GM19372 (cell line): ENCODE data around the gene SHROOM3.
"Not testable (repeated sequence)": the region's sequence is repeated elsewhere in the genome, so short reads cannot be mapped to it uniquely, and the experiment has no call there.

Experiments
- ATAC-seq: cut with Tn5 transposase; IDR thresholded peaks from one replicate; pipeline ENCODE4 v1.9.1; 2021; ENCODE audit warnings: mild to moderate bottlenecking, low read depth, moderate library complexity; ENCODE audit not compliant: unreplicated experiment

Gene SHROOM3

GRCh38 chr4:76443376-76443775, 8.3 kb downstream of the SHROOM3 start:
- ATAC-seq: no peak

DNA sequence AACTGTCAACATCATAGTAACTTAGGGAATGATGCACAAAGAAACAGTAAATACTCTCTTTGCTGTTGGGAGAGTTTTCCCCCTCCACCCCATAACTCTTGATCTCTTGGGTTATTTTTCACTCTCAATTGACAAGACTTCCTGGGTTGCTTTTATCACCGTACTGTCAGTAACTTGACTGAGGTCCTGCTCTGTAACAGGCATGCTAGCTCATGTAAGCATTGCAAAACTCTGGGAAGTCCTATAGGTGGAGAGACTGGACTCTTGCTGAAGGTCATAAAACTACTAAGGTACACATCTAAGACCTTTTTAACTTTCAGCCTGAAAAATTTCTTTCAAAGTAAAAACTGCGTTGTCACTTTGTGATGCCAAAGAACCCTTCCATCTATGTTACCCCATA, 10.9 kb downstream of the SHROOM3 start:
- no peak for ATAC-seq

DNA sequence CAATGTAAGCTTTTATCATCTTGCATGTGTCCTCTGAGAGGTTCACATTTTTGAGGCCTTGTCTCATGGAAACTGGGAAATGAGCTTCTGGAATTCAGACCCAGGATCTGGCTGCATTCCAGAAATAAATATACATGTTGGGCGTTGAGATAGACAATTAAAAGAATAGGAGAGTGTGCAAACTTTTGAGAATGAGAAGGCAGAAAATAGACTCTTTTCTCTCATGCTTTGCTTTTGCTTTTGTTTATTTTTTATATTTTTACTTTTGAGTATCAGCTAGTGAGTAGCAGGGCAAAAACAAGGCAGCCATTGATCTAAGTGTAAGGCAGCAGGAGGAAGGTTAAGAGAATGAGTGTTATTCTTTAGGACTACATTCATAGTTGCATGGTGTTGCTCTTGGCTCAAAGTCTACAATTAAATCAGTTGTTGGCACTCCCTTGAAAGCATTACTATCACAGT, 12.4 kb downstream of the SHROOM3 start:
- no peak for ATAC-seq

GRCh38 chr4:76448211-76448610, 13.2 kb downstream of the SHROOM3 start:
- ATAC-seq: no peak

DNA sequence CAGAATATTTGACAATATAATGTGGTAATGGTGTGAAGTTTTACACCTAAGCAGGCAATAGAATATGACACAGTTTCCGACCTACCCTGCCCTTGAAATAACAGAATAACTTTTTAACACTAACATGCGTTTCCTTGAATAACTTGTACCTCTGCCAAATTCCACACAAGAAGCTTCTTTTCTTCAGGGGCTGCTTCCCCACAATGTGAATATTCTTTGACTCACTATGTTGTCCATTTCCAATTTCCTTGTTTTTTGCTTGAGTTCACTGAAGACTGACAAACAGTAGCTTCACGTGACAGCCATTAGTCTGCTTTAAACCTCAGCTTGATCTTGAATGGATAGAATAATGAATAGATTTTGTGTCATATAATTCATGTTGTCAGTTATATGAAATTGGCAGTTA, 14.3 kb downstream of the SHROOM3 start:
- no peak for ATAC-seq

- ATAC-seq: no peak
Observed at GRCh38 chr4:76449833-76450232, 14.8 kb downstream of the SHROOM3 start.

- ATAC-seq: no peak
Observed at GRCh38 chr4:76453232-76453631, 18.2 kb downstream of the SHROOM3 start.

DNA sequence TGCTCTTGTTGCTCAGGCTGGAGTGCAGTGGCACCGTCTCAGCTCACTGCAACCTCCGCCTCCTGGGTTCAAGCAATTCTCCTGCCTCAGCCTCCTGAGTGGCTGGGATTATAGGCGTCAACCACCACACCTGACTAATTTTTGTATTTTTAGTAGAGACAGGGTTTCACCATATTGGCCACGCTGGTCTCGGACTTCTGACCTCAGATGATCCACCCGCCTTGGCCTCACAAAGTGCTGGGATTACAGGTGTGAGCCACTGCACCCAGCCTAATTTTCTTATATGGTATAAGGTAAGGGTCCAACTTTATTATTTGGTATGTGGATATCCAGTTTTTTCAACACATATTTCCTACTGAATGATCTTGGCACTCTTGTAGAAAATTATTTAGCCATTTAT, 19.0 kb downstream of the SHROOM3 start:
- not testable (repeated sequence) for ATAC-seq

- ATAC-seq: no peak
Observed at GRCh38 chr4:76457885-76458284, 22.9 kb downstream of the SHROOM3 start.

DNA sequence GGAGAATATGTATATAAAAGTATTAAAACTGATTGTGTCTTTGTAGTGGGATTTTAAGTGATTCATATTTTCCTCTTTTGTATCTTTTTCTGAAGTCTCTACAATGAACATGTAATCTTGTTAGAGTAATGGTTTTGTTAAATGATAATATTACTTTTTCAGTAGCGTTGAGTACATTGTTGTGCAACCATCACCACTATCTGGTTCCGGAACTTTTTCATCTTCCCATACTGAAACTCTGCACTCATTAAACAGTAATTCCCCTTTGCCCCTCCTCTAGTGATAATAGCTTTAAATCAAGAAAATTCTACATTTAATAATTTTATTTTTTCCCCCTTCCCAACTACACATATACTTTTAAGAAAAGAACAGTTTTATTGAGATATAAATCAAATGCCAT, 23.3 kb downstream of the SHROOM3 start:
- no peak for ATAC-seq

GRCh38 chr4:76458825-76459224, 23.8 kb downstream of the SHROOM3 start:
- no peak for ATAC-seq

DNA sequence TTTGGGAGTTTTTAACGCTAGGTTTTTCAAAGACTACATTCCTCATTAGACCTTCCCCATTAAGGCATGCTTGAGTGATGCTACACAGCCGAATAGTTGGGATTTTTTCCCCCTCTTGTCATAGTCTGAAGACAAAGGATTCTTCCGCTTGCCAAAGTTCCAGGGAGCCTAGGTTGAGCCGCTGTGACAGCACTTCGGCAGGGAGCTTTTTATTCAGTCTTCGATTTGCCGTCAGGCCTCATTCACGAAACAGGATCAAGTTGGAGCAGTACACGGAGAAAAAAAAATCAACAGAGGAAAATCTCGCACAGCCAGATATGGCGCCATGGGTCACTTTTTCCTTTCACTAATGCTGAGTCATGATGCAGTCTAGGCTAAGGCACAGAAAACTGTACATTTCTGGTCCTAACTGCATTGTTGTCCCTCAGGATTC, 24.3 kb downstream of the SHROOM3 start:
- no peak for ATAC-seq

GRCh38 chr4:76463568-76463967, 28.5 kb downstream of the SHROOM3 start:
- no peak for ATAC-seq

DNA sequence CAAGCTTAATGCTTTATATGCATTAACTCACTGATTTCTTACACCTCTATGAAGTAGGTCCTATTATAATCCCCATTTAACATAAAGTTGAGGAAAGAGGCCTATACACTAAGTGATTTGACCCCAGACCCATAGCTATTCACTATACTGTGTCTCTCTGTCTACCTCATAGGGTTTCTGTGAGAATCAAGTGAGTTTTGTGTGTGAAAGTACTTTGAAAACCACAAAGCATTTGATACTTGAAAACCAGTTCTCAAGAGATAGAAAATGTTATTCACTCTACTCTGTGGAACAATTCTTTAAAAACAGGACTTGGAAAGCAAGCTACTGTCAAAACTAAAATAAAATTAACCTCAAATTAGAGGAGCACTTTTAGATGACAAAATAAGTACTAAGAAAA, 35.0 kb downstream of the SHROOM3 start:
- no peak for ATAC-seq

- ATAC-seq: no peak
Observed at GRCh38 chr4:76470532-76470931, 35.5 kb downstream of the SHROOM3 start.

- ATAC-seq: no peak
Observed at GRCh38 chr4:76476571-76476970, 41.5 kb downstream of the SHROOM3 start.

- ATAC-seq: no peak
Observed at GRCh38 chr4:76484654-76485053, 49.6 kb downstream of the SHROOM3 start.

GRCh38 chr4:76485450-76485849, 50.4 kb downstream of the SHROOM3 start:
- ATAC-seq: no peak

DNA sequence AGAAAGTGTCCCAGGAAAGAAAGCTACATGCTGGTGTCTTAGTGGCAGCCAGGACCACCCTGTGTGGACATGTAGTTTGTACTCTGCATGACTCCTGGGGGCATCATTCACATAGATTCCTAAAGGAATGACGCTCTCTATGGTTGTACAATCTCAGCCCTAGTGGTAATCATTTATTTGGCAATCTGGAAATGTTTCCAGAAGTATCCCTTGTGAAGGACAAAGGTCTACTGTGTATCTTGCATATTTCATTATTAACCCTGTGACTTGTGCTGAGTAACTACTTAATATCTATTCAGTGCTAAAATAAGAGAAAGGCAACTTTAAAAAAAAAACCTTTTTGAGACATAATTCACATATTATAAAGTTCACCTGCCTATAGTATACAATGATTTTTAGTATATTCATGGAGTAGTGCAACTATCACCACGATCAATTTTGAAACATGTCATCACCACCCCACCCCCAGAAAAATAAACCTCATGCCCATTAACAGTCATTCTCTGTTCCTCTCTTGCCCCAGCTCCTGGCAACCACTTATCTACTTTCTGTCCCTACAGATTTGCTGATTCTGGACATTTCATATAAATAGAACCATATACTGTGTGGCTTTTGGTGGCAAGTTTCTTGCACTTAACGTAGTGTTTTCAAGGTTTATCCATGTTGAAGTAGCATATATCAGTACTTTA, 51.7 kb downstream of the SHROOM3 start:
- ATAC-seq: no peak

- no peak for ATAC-seq
Observed at GRCh38 chr4:76487621-76488020, 52.6 kb downstream of the SHROOM3 start.

DNA sequence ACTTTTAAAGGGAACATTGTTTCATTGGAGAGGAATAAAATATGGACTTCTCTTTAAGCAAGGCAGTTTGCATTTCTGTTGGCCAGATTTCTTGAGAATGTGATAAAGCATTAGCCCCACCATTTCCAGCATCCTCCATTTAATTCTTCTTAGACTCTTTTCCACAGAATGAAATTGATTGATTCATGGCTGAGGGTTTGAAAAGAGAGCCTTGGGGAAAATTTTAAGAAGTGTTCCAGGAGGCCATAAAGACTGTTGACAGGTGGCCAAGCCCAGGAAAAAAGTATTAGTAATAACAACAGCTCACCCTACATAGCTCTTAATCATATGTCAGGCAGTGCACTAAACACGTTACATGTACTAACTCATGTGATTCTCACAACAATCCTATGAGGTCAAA, 53.4 kb downstream of the SHROOM3 start:
- ATAC-seq: no peak

- ATAC-seq: no peak
Observed at GRCh38 chr4:76488888-76489685, 54.1 kb downstream of the SHROOM3 start.
